Measurements from ENCODE around the gene AQP2.

The AQP2 gene

DNA sequence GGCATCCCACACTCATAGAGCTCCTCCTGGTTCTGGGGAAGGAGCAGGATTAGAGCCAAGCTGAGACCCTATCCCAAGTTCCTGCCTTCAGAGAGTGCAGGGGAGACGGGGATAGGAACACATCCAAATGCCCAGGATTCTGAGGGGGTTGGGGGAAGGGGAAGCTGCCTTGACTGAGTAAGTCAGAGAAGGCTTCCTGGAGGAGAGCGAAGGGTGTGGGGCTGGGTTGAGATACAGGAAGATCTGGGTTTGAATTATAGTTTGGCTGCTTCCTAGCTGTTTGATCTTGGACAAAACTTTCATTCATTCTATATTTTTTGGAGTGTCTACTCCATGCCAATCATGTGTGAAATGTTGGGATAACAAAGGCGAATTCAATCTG, 8.0 kb upstream of the AQP2 start:
- no peak for FAIRE-seq

- no peak for FAIRE-seq
Observed at GRCh38 chr12:49942921-49943624, 7.5 kb upstream of the AQP2 start.

- no peak for FAIRE-seq
Observed at GRCh38 chr12:49943625-49943960, 6.9 kb upstream of the AQP2 start.

GRCh38 chr12:49944046-49944445, 6.5 kb upstream of the AQP2 start:
- FAIRE-seq: no peak

- no peak for FAIRE-seq
Observed at GRCh38 chr12:49944718-49945117, 5.8 kb upstream of the AQP2 start.

DNA sequence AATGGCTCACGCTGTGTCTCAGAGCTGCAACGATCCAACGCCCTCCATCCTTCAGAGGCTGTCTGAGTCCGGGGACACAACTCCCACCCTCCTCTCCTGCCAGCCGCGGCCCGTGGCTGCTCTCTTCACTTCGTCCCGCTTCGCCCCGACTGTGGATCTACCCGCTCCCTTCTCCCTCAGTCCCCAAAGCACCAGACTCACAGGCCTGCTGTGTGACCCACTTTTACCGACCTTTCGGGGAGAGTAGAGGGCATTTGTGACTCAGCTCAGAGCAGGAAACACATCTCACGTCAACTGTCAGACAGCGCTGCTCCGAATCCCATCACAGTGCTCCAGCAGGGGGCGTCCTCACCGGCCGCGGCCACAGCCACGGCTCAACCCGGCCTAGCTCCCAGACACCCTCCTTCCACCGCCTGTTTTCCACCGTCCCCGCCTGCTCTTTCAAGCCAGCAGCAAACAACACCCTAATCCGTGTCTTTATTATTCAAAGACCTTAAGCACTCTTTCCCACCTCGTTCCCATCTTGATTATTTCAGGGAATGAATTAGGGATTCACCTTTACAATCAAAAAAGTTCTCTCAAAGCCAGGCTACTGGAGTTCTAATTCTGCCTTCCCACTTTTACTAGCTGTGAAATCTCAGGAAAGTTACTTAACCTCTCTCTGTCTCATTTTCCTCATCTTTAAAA, 5.0 kb upstream of the AQP2 start:
- FAIRE-seq: no peak

GRCh38 chr12:49946086-49946485, 4.5 kb upstream of the AQP2 start:
- no peak for FAIRE-seq

GRCh38 chr12:49946497-49946896, 4.0 kb upstream of the AQP2 start:
- no peak for FAIRE-seq

GRCh38 chr12:49947593-49948226, 2.8 kb upstream of the AQP2 start:
- no peak for FAIRE-seq

DNA sequence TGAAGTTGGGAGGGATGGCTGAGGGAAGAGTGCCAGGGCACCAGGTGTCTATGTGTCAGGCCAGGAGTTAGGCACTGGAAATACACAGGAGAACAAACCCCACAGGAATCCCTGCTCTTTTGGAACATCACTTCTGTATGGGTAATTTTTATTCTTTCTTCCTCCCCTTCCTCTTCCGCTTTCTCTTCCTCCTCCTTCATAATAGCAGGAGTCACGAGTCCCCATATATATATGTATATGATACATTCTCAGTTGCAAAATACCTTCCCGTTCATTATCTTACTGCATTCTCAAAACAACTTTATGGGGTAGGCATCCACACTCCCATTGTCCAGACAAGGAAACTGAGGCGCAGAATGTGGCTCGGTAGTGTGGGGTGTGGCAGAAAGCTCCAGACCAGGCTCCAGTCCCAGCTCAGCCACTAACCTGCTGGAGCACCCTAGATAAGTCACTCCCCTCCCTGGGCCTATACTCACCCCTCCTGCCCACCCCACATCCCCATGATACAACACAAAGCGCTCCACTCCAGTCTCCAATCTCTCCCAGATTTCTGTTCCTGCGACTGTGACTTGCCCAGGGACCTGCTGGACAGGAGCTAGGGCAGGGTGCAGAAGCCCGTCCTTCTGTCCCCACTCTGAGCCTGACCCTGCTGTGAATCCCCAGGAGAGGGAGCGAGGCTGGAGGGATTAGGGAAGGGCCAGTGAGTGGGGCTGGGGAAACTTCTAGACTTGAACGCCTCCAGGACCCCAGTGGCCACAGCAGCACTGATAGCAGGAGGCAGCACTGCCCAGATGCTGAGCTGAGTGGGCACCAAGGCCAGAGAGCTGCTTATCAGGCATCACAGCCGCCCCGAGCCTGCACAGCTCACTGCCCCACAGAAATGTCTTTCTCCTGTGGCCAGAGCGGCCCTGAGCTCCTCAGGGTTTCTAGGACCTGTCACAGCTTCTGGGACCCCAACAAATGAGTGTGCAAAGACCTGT, 1.4 kb upstream of the AQP2 start:
- no peak for FAIRE-seq

DNA sequence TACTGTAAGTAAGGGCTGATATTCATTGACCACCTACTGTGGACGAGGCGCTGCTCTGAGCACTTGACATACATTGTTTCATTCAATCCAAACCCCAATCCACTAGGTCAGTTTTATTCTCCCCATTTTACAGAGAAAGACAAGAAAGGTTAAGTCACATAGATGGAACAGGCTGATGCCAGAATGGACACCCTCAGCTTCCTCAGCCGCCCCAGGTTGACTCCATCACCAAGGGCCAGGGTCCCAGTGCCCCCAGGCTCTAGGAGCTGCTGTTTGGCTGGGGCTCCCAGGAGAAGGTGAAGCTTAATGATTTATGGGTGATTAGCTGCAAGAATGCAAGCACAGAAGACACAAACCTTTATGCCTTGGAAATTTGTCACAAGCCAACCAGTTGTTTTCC, 671 bp upstream of the AQP2 start:
- FAIRE-seq: no peak

- no peak for FAIRE-seq
Observed at GRCh38 chr12:49951411-49952240, 1.1 kb downstream of the AQP2 start.

GRCh38 chr12:49952391-49953055, 2.0 kb downstream of the AQP2 start:
- FAIRE-seq: no peak

GRCh38 chr12:49953151-49953550, 2.6 kb downstream of the AQP2 start:
- no peak for FAIRE-seq

GRCh38 chr12:49953961-49954846, 3.7 kb downstream of the AQP2 start:
- no peak for FAIRE-seq

DNA sequence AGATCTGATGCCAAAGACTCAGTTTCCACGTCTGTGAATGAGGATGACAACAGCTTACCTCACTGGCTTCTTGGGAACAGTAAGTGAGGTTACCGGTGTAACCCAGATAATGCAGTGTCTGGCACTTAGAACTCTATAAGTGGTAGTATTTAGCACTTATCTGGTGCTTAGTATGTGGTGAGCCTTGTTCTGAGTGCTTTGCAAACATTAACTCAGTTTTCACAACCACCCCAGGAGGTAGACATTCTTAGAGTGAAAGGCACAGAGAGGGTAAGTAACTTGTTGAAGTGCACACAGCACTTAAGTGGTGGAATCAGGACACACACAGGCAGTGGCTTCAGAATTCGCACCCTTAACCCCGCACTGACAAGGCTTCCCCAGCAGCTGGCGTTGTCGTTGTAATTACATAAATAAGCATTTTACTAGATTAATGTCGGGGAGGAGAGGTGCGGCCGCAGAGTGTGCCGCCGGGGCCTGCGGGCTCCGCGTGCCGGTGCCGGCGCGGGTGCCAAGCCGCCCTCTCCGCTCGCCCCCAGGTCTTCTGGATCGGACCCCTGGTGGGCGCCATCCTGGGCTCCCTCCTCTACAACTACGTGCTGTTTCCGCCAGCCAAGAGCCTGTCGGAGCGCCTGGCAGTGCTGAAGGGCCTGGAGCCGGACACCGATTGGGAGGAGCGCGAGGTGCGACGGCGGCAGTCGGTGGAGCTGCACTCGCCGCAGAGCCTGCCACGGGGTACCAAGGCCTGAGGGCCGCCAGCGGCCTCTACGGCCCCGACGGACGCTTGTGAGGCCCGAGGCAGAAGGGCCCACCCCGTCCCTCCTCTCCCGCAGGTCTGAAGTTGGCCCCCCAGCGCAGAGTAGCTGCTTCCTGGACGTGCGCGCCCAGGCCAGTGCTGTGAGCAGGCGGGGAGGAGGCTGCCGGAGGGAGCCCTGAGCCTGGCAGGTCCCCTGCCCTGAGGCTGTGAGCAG, 4.6 kb downstream of the AQP2 start:
- FAIRE-seq: no peak

DNA sequence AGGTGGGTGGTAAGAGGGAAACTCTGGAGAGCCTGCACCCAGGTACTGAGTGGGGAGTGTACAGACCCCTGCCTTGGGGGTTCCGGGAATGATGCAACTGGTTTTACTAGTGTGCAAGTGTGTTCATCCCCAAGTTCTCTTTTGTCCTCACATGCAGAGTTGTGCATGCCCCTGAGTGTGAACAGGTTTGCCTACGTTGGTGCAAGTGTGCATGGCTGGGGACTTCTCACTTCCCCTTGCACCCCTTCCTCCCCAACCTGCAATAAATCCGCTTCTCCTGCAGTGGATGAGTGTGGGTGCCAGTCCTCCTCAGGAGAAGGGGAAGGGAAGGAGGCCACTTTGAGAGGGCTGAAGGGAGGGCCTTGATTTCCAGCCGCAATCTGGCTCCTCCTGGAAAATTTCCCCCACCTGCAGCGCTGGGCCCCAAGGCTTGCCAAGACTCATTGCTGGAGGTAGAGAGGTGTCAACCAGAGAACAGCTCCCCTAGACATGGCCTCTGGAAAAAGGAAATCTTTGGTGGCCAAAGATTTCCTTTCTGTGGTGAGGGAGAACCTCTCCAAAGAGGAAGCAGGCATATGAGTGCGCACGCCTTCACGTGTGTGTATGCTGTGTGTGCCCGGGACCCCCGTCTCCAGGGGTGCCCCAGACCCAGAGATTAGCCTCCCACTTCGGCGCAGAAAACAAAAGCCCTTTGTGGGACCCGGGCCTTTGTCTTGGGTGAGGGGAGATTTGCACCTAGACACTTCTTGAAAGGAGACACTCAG, 5.5 kb downstream of the AQP2 start:
- FAIRE-seq: no peak

Data from TTC549 (cell line).